PC-3 (cell line): ENCODE results near the gene EPHA7.

Experiments used
- CTCF ChIP-seq: fragments of 300-600 bp; sonication (generic); conservative IDR thresholded peaks from 2 replicates; pipeline ENCODE4 v1.5.1; 2017; ENCODE audit warnings: antibody characterized with exemption, low read depth, mild to moderate bottlenecking, low read length
- EZH2 ChIP-seq: fragments of 300-600 bp; sonication (generic); IDR thresholded peaks from one replicate; pipeline ENCODE4 v1.6.1; 2017; ENCODE audit warnings: antibody characterized with exemption, mild to moderate bottlenecking, low read length; ENCODE audit not compliant: unreplicated experiment

GRCh38 chr6:93307505-93308409 lies 111.6 kb downstream of the EPHA7 start:
- TF ChIP-seq CTCF (no peak), EZH2 (no peak)
